KOPT-K1 (cell line): ENCODE measurements around the gene B4GALT4.

ENCODE experiments used
- H3K27ac ChIP-seq: fragments of 200-600 bp; sonication (generic); 2 replicates; pipeline ENCODE4 v1.5.1; 2016; ENCODE audit warnings: antibody characterized with exemption, mild to moderate bottlenecking, low read depth, low read length; ENCODE audit not compliant: poor library complexity, severe bottlenecking
- H3K36me3 ChIP-seq: fragments of 200-600 bp; sonication (generic); 2 replicates; pipeline ENCODE4 v1.5.1; 2017; ENCODE audit warnings: antibody characterized with exemption, mild to moderate bottlenecking, low read length, moderate library complexity; ENCODE audit not compliant: insufficient read depth
- H3K9me3 ChIP-seq: fragments of 200-600 bp; sonication (generic); 2 replicates; pipeline ENCODE4 v1.5.1; 2017; ENCODE audit warnings: antibody characterized with exemption, low read length, mild to moderate bottlenecking; ENCODE audit not compliant: insufficient read depth, poor library complexity, severe bottlenecking

B4GALT4 gene

DNA sequence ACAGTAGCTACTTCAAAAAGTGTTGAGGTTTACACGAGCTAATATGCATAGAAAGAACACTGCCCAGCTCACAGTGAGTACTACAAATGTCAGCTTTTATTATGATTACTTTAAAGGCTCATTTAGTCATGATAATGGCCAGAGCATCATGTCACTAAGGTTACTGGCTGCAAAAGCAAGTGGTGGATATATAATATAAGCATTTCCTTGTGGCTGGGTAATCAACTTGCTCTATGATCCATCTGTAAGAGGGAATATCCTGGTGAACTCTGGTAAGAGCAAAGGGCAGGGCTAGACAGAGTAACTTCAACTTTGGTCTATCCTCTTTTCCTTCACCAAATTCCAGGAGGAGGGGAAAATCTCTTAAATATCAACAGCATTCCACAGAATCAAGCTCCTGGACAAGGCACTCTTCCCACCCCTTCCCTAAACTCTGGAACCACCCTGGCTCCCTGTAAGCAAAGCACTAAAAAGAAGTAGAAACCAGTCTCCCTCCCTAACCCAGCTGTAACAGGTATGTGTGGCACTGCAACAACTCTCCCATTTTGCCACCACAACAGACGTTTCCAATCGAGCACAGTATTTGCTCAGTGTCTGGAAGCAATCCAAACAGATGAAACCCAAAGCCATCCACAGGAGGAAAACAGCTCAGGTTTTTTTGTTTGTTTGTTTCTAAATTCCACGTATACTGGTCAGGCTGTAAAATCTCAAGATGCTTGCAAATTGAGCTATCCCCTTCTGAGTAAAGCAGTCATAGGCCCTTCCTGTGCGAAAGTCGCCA, 13.4 kb downstream of the B4GALT4 start:
- no peak overlapping the region for H3K27ac ChIP-seq
- peaks cover 86% of the 10 kb centered on the region for H3K36me3 ChIP-seq
- no peaks in the 10 kb centered on the region for H3K9me3 ChIP-seq

DNA sequence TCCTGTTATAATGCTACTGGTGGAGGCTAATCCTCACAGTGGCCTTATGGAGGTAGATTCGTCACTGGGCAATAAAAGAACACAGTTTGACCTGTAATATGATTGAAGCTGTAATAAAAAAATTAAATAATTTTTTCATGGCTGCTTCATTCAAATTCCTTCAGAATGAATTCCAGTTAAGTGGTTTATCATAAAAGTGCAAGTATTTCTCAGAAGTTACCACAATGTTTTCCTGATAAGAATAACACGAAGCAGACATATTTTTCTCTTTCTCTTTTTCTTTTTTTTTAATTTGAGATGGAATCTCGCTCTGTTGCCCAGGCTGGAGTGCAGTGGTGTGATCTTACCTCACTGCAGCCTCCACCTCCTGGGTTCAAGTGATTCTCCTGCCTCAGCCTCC, 15.6 kb downstream of the B4GALT4 start:
- Histone ChIP-seq H3K9me3 (no peaks in the 10 kb centered on the region), H3K36me3 (peaks cover 89% of the 10 kb centered on the region), H3K27ac (no peak overlapping the region)

DNA sequence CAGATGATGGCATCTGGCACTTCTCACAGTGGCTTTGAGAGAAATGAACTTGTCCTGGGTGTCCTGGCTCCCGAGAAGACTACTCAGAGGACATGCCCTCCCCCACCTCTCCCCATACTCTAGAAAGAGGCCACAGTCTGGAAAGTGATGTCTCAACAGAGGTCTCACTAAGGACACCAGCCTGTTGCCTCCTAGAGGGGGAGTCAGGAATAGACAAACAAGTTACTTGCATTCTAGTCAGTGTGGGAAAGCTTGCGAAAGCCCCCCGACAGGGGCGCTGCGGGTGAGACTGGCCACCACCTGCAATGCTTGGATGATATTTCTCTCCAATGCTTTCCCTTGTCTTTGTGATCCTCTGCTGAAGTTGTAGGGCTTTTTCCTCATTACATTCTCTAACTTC, 17.2 kb downstream of the B4GALT4 start:
- peaks cover 81% of the 10 kb centered on the region for H3K36me3 ChIP-seq
- H3K27ac ChIP-seq: no peak overlapping the region
- H3K9me3 ChIP-seq: no peaks in the 10 kb centered on the region

DNA sequence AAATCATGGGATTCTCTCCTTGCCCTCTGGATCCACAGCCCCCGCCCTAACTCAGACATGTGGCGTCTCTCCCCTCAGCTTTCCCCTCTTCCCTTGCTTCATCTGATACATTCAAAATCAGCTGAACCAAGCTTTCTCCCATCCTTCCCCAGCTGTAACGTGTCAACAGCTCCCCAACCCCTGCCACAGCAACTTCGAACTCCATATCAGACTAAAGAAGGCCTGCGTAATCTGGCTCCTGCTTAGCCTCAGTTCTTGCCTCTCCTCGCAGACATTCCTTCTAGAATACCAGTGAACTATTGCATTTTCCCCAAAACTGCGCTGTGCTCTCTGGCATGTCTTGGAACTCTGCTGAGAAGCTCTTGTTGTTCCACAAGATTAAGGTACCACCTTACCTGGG, 18.3 kb downstream of the B4GALT4 start:
- Histone ChIP-seq H3K27ac (no peak overlapping the region), H3K9me3 (no peaks in the 10 kb centered on the region), H3K36me3 (peaks cover 79% of the 10 kb centered on the region)

- Histone ChIP-seq H3K36me3 (peaks cover 79% of the 10 kb centered on the region), H3K9me3 (no peaks in the 10 kb centered on the region), H3K27ac (no peak overlapping the region)
Observed at GRCh38 chr3:119221779-119222320, 18.8 kb downstream of the B4GALT4 start.

- peaks cover 79% of the 10 kb centered on the region for H3K36me3 ChIP-seq
- no peaks in the 10 kb centered on the region for H3K9me3 ChIP-seq
Observed at GRCh38 chr3:119220970-119221667, 19.6 kb downstream of the B4GALT4 start.

DNA sequence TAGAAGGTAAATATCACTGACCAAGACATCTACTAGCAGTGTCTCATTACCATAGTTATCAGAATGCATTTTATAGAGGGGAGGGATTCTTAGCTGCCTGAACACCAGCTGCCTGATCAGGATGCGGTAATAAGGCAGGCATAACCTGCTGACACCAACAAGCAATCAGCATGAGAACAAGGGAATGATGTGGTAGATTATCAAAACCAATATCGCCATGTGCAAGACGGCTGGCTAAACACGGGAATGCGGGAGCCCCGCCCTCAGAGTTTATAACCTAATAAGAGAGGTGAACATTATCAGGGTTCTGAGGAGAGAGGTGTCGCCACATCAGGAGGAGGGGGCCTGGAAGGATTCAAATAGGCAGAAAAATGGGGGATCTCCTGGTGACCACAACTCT, 20.5 kb downstream of the B4GALT4 start:
- Histone ChIP-seq H3K36me3 (peaks cover 84% of the 10 kb centered on the region), H3K27ac (no peak overlapping the region)

More at GRCh38 chr3:119220970-119221667, 19.6 kb downstream of the B4GALT4 start:
- no peak overlapping the region for H3K27ac ChIP-seq

GRCh38 chr3:119219069-119219468, 21.6 kb downstream of the B4GALT4 start:
- Histone ChIP-seq H3K9me3 (no peaks in the 10 kb centered on the region), H3K36me3 (peaks cover 87% of the 10 kb centered on the region), H3K27ac (no peak overlapping the region)

More for the DNA sequence above, 20.5 kb downstream of the B4GALT4 start:
- no peaks in the 10 kb centered on the region for H3K9me3 ChIP-seq

- no peak overlapping the region for H3K27ac ChIP-seq
- peaks cover 63% of the 10 kb centered on the region for H3K36me3 ChIP-seq
- H3K9me3 ChIP-seq: no peaks in the 10 kb centered on the region
Observed at GRCh38 chr3:119211803-119212202, 28.9 kb downstream of the B4GALT4 start.

DNA sequence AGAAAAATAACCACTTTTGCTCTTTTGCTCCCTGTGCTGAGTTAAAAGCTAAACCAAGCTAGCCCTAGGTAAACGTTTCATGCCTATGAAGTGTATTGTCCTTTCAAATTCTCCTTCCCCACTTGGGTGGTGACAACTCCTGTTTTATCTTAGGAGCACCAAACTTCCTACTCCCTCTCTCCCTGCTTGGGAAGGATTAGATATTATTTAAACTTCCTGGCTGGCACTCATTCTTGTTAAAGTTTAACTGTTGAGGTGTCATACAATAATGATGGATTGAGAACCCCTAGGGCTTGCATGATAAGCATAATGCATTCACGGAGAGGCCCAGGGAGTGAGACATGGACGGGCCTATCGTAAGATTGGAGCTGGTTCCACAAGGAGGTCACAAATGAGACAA, 29.5 kb downstream of the B4GALT4 start:
- Histone ChIP-seq H3K27ac (no peak overlapping the region), H3K9me3 (no peaks in the 10 kb centered on the region), H3K36me3 (peaks cover 57% of the 10 kb centered on the region)

GRCh38 chr3:119207512-119207875, 33.2 kb downstream of the B4GALT4 start:
- Histone ChIP-seq H3K36me3 (peaks cover 25% of the 10 kb centered on the region), H3K27ac (no peak overlapping the region), H3K9me3 (no peaks in the 10 kb centered on the region)

DNA sequence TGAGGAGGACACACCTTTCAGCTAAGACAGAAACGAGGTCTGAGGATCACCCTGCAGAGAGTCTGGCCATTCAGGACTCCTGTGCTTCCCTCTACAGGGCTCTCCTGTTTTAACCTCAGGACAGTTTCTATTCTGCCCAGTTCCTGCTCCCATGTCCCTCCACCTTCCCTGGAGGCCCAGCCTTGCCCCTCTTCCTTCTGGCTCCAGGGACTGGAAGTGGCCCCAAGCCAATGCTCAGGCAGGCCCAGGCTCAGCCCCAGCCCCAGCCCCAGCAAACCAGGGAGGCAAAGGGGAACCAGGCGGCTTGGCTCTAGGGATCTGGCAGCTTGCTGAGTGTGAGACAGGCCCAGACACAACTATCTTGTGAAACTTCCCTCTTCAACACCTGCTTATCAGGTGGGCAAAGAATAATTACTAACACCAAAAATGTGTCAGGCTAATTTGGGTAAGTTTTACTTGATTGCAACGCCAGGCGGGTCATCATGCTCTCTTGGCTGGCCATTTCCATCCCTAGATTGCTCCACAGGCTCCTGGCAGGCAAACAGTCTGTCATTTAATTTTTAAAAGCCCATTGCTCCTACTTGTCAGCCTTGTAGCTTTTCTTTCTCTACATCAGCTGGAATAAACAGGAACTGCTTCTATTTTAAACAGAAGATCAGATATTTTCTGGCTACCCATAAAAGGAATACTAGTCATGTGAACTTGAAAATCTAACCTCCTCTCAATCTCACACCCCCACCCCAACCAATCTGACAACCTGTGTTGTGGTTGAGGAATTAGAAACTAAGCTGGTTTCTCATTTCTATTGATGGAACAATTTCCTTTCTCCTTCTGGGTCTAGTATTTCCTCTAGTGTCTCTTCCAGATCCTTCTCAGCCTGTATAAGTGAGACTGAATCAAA, 33.8 kb downstream of the B4GALT4 start:
- Histone ChIP-seq H3K9me3 (no peaks in the 10 kb centered on the region), H3K36me3 (peaks cover 19% of the 10 kb centered on the region), H3K27ac (no peak overlapping the region)

- H3K36me3 ChIP-seq: peaks cover 11% of the 10 kb centered on the region; the same call in 1 of the 2 replicates
- H3K9me3 ChIP-seq: no peaks in the 10 kb centered on the region
- no peak overlapping the region for H3K27ac ChIP-seq
Observed at GRCh38 chr3:119205685-119206084, 35.0 kb downstream of the B4GALT4 start.

DNA sequence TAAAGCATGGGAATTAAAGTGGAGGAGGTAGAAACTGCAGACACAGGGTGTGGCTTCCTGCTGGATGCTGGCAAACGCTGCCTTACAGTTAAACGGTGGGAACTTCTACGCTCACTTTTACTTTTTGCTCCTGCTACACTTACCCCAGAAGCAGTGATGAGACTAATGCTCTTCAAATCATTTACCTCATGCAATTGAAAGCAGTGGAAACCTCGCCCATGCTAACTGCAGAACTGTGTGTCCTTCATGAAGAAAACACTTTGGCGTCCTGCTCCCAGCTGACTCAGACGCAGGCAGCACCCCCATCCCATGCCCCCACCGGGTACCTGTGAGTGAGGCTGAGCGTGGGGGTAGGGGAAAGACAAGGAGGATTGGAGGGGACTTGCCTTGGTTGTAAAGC, 35.5 kb downstream of the B4GALT4 start:
- peaks cover 10% of the 10 kb centered on the region; the same call in 1 of the 2 replicates for H3K36me3 ChIP-seq
- H3K27ac ChIP-seq: no peak overlapping the region
- no peaks in the 10 kb centered on the region for H3K9me3 ChIP-seq

- H3K36me3 ChIP-seq: no peaks in the 10 kb centered on the region
- no peaks in the 10 kb centered on the region for H3K9me3 ChIP-seq
- no peak overlapping the region for H3K27ac ChIP-seq
Observed at GRCh38 chr3:119195911-119196310, 44.8 kb downstream of the B4GALT4 start.
